Parathyroid adenoma (tissue), 2 donors: ENCODE data around the gene IRF7.

Source experiments
- H2AFZ ChIP-seq: fragments of 300-600 bp; sonication (generic); one replicate; pipeline ENCODE4 v1.7.0; 2017; ENCODE audit warnings: antibody characterized with exemption, mild to moderate bottlenecking
- H3K27ac ChIP-seq: fragments of 300-600 bp; sonication (generic); one replicate; pipeline ENCODE4 v1.7.0; 2017
- H3K27me3 ChIP-seq: fragments of 300-600 bp; sonication (generic); one replicate; pipeline ENCODE4 v1.7.0; 2017; ENCODE audit warnings: low read length; ENCODE audit not compliant: control insufficient read depth, insufficient read depth
- H3K36me3 ChIP-seq: fragments of 300-600 bp; sonication (generic); one replicate; pipeline ENCODE4 v1.7.0; 2017; ENCODE audit warnings: low read length; ENCODE audit not compliant: control insufficient read depth, insufficient read depth
- H3K4me1 ChIP-seq: fragments of 300-600 bp; sonication (generic); one replicate; pipeline ENCODE4 v1.7.0; 2017; ENCODE audit warnings: control low read depth
- H3K4me2 ChIP-seq: fragments of 300-600 bp; sonication (generic); one replicate; pipeline ENCODE4 v1.7.0; 2017; ENCODE audit warnings: low read length
- H3K4me3 ChIP-seq: fragments of 300-600 bp; sonication (generic); one replicate; pipeline ENCODE4 v1.7.0; 2017; ENCODE audit warnings: low read depth, low read length
- H3K79me2 ChIP-seq: fragments of 300-600 bp; sonication (generic); one replicate; pipeline ENCODE4 v1.7.0; 2017; ENCODE audit warnings: control low read depth
- H3K9ac ChIP-seq: fragments of 300-600 bp; sonication (generic); one replicate; pipeline ENCODE4 v1.7.0; 2017; ENCODE audit warnings: mild to moderate bottlenecking
- H3K9me3 ChIP-seq: fragments of 300-600 bp; sonication (generic); one replicate; pipeline ENCODE4 v1.7.0; 2017; ENCODE audit warnings: low read length; ENCODE audit not compliant: control insufficient read depth
- TF ChIP-seq, protein P1 (sequence below): fragments of 300-600 bp; sonication (generic); IDR thresholded peaks from one replicate; pipeline ENCODE4 v1.7.0; 2017; ENCODE audit warnings: antibody characterized with exemption, mild to moderate bottlenecking
- donor health status: primary hyperparathyroidism.

IRF7 gene

DNA sequence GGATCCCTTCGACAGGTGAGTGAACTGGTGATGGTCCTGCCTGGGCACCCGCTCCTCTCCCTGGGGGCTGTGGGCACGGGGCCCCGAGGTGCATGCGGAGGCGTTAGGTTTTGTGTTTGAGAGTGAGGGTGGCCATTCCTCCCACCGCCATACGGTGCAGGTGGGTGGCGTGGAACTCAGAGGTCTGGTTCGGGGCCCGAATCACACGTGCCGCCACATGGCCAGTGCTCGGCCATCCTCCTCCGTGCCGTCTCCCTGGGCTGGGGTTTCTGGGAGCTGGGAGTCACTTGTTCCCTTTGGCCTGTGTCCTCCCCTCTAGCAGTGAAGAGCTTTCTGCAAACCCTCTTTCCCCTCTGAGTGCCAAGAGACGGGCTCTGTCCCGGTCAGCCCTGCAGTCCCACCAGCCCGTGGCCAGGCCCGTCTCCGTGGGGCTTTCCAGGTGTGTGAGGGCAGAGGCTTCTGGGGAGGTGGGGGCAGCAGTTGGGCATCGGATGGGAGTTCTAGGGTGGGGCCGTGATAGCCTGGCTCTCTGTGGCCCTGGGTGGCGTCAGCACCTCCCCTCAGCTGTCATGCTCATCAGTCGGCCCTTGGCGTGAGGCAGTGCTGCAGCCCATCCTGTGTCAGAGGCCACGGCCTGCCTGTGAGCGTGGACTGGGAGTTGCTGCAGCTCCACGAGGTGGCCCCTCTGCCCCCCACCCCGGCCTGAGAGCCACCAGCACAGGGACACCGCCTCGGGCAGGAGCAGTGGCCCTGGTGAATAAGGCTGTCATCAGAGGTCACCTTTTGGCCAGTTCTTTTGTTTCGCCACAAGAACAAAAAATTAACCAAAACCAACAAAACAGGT is 10.2 kb downstream of the IRF7 start:
- Histone ChIP-seq H3K4me3 (no peak overlapping the region), H3K4me2 (no peak overlapping the region), H3K27ac (no peak overlapping the region), H2AFZ (no peak overlapping the region), H3K4me1 (no peaks in the 10 kb centered on the region), H3K9me3 (no peaks in the 10 kb centered on the region), H3K36me3 (no peaks in the 10 kb centered on the region), H3K9ac (no peak overlapping the region), H3K79me2 (no peaks in the 10 kb centered on the region), H3K27me3 (no peaks in the 10 kb centered on the region)
- TF ChIP-seq, protein P1, sequence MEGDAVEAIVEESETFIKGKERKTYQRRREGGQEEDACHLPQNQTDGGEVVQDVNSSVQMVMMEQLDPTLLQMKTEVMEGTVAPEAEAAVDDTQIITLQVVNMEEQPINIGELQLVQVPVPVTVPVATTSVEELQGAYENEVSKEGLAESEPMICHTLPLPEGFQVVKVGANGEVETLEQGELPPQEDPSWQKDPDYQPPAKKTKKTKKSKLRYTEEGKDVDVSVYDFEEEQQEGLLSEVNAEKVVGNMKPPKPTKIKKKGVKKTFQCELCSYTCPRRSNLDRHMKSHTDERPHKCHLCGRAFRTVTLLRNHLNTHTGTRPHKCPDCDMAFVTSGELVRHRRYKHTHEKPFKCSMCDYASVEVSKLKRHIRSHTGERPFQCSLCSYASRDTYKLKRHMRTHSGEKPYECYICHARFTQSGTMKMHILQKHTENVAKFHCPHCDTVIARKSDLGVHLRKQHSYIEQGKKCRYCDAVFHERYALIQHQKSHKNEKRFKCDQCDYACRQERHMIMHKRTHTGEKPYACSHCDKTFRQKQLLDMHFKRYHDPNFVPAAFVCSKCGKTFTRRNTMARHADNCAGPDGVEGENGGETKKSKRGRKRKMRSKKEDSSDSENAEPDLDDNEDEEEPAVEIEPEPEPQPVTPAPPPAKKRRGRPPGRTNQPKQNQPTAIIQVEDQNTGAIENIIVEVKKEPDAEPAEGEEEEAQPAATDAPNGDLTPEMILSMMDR, result no peak

DNA sequence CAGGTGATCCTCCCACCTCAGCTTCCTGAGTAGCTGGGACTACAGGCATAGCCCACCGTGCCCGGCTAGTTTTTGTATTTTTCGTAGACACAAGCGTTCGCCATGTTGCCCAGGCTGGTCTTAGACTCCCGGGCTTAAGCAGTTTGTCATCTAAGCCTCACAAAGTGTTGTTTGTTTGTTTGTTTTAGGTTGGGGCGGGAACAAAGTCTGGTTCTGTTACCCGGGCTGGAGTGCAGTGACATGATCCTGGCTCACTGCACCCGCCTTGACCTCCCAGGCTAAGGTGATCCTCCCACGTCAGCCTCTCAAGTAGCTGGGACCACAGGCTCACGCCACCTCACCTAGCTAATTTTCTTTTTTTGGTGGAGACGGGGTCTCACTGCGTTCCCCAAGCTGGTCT is 12.6 kb downstream of the IRF7 start:
- Histone ChIP-seq H3K4me1 (no peaks in the 10 kb centered on the region), H3K79me2 (no peaks in the 10 kb centered on the region), H3K27me3 (no peaks in the 10 kb centered on the region), H3K36me3 (no peaks in the 10 kb centered on the region), H3K27ac (no peak overlapping the region), H3K9ac (no peak overlapping the region), H2AFZ (no peak overlapping the region), H3K4me3 (no peak overlapping the region), H3K4me2 (no peak overlapping the region), H3K9me3 (no peaks in the 10 kb centered on the region)
- TF ChIP-seq, protein P1, result no peak

DNA sequence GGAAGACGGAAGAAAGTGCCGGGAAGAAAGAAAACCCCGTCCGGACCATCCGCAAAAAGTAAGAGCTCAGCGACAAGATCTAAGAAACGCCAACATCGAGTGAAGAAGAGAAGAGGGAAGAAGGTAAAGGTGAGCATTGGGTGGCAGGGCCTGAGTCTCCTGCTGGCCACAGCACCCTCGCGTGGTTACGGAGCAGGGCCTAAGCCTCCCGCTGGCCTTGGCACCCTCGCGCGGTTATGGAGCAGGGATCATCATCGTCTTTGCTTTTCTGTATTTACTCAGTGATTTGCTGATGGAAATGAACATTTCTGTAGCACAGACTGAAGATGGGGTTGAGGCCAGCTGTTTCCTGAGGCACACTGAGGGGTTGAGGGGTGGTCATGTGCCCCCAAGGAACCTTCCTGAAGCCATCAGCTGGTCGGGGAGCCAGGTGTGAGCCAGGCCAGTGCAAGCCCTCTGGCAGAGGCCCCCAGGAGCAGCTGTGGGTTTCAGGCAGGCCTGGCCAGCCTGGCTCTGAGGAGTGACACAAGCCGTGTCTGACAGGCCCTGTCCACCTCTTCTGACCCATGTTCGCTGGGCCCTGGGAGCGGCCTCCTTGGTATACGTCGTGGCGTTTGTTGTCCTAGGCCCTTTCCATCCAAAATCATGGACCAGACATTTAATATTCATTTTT is 14.0 kb downstream of the IRF7 start:
- Histone ChIP-seq H3K4me3 (no peak overlapping the region), H3K27me3 (no peaks in the 10 kb centered on the region), H3K79me2 (no peaks in the 10 kb centered on the region), H3K9ac (no peak overlapping the region), H3K4me1 (no peaks in the 10 kb centered on the region), H3K36me3 (no peaks in the 10 kb centered on the region), H2AFZ (no peak overlapping the region), H3K9me3 (no peaks in the 10 kb centered on the region), H3K27ac (no peak overlapping the region), H3K4me2 (no peak overlapping the region)
- TF ChIP-seq, protein P1, result no peak

DNA sequence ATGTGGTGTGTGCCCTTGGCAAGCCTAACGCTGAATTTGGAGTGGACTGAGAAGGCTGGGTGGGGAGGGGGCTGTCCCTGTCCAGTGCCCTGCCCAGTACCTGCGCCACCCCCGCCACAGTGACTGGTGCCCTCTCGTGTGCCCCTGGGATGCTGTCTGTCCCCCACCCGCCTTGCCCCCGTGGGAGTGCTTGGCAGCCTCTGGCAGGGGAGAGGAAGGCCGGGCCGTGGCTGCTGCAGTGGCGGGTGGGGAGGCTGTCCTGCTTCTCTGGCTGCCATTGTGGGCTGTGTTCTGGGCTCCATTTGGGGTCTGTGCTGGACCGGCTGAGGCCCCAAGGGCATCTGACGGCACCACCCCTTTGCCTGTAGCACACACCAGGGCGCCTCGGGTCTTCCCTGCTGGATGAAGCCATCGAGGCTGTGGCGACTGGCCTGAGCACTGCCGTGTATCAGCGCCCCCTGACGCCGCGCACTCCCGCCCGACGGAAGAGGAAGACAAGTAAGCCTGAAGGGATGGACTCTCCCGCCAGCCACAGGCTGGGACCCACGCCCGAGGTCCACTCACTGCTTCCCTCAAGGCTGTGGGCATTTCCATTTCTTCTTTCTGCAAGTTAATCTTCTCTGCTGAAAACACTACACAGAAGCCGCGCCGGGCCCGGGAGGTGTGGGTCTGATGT is 17.6 kb downstream of the IRF7 start:
- Histone ChIP-seq H3K79me2 (peaks cover 2% of the 10 kb centered on the region), H3K27ac (no peak overlapping the region), H2AFZ (no peak overlapping the region), H3K36me3 (no peaks in the 10 kb centered on the region), H3K9ac (no peak overlapping the region), H3K4me2 (no peak overlapping the region), H3K9me3 (no peaks in the 10 kb centered on the region), H3K27me3 (no peaks in the 10 kb centered on the region), H3K4me1 (no peaks in the 10 kb centered on the region), H3K4me3 (no peak overlapping the region)
- TF ChIP-seq, protein P1, result no peak
